Posterior vena cava (tissue), 2 donors: ENCODE measurements around the gene RPS19. TPM values are rescaled to one million over a fixed set of nuclear protein-coding genes. Genes with fewer than 3 reads are reported as not detected.
A peak's percentile ranks its signal among the peaks of the same experiment; 100 is the strongest.

Experiments
- DNase-seq: peaks from one replicate; pipeline ENCODE4 v3.0.0-alpha.2; 2020; ENCODE audit warnings: low spot score
- intact Hi-C, 2 donors: fragments of 100-400 bp; cut with DNase I; formaldehyde crosslinking; loops; one replicate each; pipeline versions ENCODE4 v1.14.1 to v1.14.2; 2022 to 2023
- long read RNA-seq, 2 donors: library from polyadenylated mRNA; unstranded; transcript quantifications; one replicate each; pipeline ENCODE4 v2.0.0, GENCODE V29; 2020 to 2021
- total RNA-seq, 2 donors: library from RNA; stranded (reverse); fragmentation: NEBNext Ultra II Directional; extraction: Animal tissue kit (Norgen Biotek cat#: 25700); gene quantifications; one replicate each; pipeline ENCODE4 v1.2.1, GENCODE V29; 2021
- donor health status: DM: yes; HTN: yes; CAD: no.
- donor health status: DM: yes; HTN: yes; CAD: no.

The RPS19 gene
- 1,000 to 10,000 TPM in 1 of 2 donors, 100 to 1,000 TPM in 1; 982 to 1,008 TPM for total RNA-seq
- long read RNA-seq, donor 1, transcript RPS19-206 (6 exons, 2,359 nt), result major isoform, 124 of 133 reads
- long read RNA-seq, donor 1, partial matches to known transcripts, result 7 of 133 reads
- long read RNA-seq, donor 1, other reads (novel, unspliced or antisense), result 2 of 133 reads
- long read RNA-seq, donor 2, transcript RPS19-206 (6 exons, 2,359 nt), result major isoform, 335 of 361 reads
- long read RNA-seq, donor 2, partial matches to known transcripts, result 17 of 361 reads
- long read RNA-seq, donor 2, other reads (novel, unspliced or antisense), result 8 of 361 reads

DNA sequence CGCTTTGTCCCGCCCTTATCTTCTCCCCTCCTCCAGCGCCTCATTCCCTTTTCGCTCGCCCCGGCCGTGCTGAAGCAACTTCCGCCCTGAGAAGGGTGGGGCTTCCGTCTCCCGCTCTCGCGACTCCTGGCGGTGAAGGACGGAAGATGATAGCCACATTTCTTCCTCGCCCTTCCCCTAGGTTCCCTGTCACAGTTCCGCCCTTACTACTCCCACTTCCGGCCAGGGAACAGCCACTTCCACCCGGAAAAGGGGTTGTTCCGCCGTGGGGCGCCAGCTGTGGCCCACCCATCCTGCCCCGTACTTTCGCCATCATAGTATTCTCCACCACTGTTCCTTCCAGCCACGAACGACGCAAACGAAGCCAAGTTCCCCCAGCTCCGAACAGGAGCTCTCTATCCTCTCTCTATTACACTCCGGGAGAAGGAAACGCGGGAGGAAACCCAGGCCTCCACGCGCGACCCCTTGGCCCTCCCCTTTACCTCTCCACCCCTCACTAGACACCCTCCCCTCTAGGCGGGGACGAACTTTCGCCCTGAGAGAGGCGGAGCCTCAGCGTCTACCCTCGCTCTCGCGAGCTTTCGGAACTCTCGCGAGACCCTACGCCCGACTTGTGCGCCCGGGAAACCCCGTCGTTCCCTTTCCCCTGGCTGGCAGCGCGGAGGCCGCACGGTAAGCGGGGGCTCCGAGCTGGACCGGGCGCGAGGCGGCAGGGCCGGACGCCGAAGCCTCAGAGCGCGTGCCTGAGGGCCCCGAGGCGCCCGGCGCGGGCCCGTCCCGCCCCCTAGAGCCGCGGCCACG is at the start of gene RPS19:
Gene RPS19 (plus strand): TSS at position 638 of the 801 bp plus-strand sequence. CDS start 520 bp downstream, outside the sequence.
- peak; percentile 100 for DNase-seq
- intact Hi-C loops, result no loop called here

DNA sequence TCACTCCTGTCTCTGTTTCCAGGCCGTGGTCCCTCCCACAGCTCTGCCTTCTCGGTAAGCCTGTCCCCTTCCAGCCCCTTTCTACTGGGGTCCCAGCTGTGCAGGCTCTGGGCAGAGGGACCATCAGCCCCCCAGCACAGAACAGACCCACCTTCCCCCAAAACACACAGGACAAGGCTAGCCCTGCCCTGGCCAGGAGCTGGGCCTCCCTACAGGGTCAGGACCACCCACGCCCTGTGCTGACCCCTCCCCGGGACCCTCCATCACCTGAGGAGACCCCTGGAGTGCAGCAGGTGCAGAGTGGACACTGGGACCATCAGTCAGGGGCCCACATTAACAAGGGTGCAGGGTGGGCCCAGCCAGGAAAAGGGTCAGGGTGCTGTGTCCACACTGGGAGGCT is 49.8 kb upstream of the RPS19 start:
- DNase-seq, result no peak
- intact Hi-C loops, result no loop called here

DNA sequence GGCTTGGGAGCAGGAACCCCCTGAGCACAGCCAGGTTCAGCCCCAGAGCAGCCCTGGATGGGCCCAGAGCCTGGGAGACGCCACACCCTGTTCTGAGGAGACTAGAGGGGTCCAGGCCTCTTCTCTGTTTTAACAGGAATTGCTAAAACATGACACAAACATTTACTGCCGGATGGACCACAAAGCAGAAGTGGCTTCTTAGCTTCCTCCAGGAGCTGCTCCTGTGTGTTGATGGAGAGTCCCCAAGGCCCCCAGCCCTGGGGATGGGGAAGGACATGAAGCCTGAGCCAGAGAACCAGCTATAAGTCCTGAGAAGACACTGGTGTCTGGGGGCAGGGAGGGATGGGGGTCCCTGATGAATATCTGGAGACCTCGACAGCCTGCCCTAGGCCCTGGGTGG is 49.0 kb upstream of the RPS19 start:
- no peak for DNase-seq
- intact Hi-C loops, result no loop called here

DNA sequence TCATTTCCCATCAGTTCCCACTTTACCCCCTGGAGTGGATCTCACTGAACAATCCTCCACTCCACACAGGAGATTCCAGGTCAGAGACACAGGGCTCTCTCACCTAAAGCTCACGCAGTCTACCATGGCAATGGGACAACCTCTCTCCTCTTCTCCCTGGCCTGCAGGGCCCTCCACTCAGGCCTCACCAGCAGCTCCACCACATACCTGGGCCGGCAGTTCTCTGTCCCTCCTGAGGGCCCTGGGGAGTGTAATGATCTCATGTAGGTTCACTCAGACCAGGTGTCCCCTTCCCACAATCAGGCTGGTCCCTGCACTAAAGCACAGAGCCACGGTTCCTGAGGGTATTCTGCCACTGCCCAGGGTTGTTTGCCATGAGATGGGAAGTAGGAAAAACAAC is 48.1 kb upstream of the RPS19 start:
- DNase-seq, result no peak
- intact Hi-C loops, result no loop called here

DNA sequence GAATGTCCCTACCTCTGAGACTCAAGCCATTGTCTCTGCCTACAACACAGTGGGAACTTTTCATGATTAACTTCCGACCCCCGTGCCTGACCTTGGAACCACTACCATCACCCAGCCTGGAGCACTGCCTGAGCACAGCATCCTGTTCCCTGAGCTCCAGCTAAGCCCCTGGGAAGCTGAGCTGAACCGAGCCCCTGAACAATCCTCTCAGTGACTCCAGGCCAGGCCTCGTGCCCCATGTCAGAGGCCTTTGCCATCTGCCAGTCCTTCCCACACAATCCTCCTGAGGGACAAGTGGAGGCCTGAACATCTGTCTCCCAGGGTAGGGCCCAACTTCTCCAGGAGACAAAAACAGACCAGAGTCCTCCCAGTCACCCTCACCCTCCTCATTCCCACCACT is 46.1 kb upstream of the RPS19 start:
- DNase-seq, result no peak
- intact Hi-C loops, result no loop called here

DNA sequence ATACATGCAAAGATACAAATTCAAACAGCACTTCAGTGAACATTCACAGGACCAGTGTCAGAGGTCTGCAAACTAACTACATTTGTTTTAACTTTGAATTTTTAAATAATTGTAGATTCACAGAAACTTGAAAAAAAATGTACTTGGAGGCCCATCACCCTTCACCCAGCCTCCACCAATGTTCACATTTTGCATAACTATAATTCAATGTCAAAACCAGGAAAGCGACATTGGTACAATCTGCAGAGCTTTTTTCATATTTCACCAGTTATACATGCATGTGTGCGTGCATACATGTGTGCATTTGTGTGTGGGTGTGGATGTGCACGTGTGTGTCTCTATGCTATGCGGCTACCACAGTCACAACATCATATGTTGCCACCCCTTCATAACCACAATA is 44.8 kb upstream of the RPS19 start:
- intact Hi-C loops, result no loop called here
- no peak for DNase-seq

DNA sequence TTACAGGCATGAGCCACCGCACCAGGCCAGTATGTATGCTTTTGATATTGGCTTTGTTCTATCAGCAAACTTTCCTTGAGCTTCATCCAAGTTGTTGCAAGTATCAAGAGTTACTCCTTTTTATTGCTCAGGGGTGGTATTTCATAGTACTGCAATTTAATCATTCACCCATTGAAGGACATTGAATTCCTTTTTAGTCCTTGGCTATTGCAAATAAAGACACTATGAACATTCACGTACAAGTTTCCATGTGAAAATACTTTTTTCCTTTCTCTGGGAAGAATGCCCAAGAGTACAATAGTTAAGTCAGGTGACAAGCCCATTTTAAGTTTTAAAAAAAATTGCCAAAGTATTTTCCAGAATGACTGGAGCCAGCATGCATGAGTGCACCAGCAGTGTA is 43.3 kb upstream of the RPS19 start:
- no peak for DNase-seq
- intact Hi-C loops, result no loop called here

DNA sequence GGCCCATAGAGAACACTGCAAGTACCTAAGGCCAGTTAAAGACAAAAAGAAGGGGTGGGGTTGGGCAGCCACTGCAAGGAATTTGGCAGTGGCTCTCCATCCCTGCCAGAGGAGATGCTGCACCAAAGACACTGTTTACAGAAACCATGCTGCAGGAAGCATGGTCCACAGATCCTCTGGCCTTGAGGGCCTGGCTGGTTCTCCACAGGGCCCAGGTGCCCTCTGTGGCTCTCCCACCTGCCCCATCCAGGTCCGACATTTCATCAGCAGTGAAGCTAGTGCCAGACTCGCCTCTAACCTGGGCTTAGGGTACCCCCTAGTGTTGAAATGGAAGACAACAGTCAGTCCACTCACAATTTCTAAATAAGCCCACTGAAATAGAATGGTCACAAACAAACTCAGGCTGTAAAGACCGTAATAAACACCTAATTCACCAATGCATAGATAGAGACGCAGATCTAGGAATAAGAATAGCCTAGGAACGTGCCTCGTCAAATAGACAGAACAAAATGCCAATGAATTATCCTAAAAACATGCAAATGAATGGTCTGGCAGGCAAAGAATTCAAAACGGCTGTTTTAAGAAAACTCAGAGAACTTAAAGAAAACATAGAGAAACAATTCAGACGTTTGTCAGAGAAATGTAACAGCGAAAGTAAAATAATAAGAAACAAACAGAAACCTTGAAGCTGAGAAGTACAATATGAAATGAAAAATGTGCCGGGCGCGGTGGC is 38.9 kb upstream of the RPS19 start:
- intact Hi-C loops, result no loop called here
- no peak for DNase-seq

DNA sequence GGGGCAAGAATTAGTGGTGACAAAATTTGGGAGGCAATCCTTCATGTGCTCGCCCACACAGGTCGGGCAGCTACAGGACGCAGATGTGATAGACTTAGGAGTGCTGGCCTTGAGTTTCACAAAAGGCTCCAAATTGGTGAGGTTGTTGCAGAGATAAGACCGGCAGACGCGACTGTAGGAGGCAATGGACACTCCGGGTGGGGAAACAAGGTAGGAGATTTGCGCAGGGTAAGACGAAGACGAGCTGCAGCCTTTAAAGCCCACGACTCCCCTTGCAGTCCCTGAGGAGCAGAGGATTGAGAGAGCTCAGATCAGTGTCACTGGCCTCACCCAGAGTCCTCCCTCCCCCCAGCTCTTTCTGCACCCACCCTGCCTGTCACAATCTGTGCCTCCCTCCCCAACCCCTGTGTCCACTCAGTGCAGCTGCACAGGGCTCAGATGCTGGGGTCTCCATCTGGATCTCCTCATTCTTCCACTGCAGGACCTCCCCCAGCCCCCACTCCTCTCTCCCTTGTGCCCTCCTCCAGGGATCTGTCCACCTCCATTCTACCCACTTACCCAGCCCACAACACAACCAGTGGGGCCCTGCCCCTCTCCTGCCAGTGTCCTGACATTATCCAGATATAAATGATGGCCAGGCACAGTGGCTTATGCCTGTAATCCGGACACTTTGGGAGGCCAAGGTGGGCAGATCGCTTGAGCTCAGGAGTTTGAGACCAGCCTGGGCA is 21.9 kb upstream of the RPS19 start:
- DNase-seq, result no peak
- intact Hi-C loops, result no loop called here

DNA sequence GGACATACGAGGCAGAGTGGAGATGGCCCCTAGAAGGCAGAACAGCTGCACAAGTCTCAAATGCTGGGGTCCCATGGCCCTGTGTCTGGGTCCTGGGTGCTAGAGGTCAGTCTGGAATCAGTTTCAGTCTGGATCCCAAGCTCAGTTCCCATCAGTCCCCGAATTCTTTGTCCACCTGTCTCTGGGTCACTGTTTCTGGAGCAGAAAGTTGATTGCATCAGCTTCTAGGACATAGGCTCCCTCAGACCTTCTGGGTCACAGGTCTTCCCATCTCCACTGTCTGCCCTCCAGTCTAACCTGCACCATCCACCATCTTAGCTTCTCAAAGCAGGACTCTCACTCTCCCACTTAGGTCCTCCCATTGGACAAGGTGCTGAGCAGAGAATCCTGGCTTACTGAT is 20.8 kb upstream of the RPS19 start:
- DNase-seq, result no peak
- intact Hi-C loops, result no loop called here

DNA sequence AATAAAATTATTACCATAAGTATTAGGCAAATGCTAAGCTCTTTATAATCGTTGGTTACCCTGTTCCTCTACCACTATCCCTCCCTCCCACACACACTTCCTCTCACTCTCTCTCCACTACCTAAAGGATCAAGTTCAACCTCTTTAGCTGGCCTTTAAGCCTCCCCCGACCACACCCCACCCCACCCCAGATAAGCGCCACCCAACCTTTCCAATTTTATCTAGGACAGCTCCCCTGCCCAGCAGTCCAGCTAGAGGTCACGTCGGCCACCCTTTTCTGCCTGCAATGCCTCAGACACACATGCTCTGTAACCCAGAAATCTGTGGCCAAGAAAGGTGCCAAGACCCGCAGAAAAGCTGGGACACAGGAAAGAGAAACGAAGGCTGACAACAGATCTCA is 16.7 kb upstream of the RPS19 start:
- DNase-seq, result no peak
- intact Hi-C loops, result no loop called here

DNA sequence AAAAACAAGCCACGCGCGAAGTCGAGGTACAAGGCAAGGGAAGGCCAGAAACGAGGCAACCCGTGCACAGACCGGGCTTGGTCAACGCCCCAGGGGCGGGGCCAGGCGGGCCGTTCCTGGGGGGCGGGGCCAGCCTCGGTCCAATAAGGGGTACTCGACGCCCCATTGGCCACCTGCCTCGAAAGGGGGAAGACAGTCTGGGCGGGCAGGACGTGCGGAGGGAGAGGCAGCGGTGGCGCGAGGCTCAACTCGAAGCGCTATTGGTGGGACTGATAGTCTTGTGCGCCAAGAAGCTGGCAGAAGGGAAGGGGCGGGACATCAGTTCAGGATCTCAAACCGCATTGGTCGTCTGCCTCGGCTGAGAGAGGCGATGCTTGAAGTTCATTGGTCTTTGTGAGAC is 15.5 kb upstream of the RPS19 start, which contains the start of gene LYPD4:
Gene LYPD4 (minus strand): TSS at position 83 of the 400 bp plus-strand sequence. CDS start 5,398 bp downstream, outside the sequence.
- intact Hi-C loops, result no loop called here
- peak; percentile 76 for DNase-seq

DNA sequence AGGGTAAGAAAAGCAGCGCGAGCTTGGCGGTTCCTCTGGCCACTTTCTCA is 15.2 kb upstream of the RPS19 start, which contains the start of gene DMRTC2:
Gene DMRTC2 (plus strand): TSS at position 42 of the 50 bp plus-strand sequence. CDS start 2,387 bp downstream, outside the sequence.
- no peak for DNase-seq
- intact Hi-C loops, result no loop called here

DNA sequence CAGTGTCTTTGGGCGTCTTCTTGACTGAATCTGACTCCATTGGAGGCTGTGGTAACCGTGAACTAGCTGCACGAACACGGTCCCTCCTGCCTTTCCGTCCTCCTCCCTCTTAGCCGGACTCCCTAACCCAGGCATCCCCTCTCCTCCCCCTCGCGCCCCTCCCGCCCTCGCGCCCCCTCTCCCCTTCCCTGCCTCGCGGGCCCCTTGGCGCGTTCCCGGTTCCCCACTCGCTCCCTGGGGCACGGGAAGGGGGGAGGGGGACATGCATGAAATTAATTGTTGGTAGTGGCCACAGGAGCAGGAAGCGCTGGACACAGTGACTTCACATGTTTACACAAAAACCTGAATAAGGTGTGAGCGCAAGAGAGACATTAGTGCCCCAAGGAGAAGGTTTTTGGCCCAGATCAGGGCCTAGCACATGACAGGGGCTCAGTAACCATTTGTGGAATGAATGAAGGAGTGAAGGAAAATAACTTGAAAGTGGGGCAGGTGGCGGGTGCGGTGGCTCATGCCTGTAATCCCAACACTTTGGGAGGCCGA is 14.9 kb upstream of the RPS19 start:
- DNase-seq, result no peak
- intact Hi-C loops, result no loop called here

DNA sequence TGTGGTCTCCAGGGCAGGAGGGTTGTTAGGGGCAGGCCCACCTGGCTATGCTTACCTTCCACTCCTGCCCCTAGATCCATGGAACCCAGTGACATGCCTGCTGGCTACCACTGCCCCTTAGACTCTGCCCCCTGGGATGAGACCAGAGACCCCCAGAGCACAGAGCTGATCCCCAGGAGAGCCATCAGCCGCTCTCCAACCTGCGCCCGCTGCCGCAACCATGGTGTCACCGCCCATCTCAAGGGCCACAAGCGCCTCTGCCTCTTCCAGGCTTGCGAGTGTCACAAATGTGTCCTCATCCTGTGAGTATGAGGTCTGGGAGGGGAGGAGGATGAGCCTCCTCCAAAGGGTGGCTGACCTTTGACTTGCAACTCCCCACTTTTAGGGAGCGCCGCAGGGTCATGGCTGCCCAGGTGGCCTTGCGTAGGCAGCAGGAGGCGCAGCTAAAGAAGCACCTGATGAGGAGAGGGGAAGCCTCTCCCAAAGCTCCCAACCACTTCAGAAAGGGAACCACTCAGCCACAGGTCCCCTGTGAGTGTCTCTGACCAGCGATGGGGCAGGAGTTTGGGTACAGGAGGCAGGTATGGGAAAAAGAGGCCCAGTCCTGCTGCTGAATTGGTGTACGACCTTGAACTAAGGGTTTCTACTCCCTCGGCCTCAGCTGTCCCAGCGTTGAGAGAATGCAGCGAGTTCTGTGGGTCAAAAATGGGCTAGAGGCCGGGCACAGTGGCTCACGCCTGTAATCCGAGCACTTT is 12.5 kb upstream of the RPS19 start:
- DNase-seq, result peak; percentile 37
- intact Hi-C loops, result no loop called here

DNA sequence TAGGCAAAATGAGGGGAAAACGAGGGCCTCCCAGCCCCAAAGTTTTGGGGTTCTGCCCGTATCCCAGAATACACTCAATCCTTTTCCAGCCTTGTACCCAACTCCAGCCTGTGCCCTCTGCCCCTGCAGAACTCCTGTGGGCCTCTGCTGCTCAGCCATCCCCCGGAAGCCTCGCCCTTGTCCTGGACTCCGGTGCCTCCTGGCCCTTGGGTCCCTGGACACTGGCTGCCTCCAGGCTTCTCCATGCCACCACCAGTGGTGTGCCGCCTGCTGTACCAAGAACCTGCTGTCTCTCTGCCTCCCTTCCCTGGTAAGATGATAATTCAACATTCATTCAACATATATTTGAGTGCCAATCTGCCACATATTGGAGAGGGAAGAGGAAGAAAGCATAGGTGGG is 11.4 kb upstream of the RPS19 start:
- peak; percentile 64 for DNase-seq
- intact Hi-C loops, result no loop called here

DNA sequence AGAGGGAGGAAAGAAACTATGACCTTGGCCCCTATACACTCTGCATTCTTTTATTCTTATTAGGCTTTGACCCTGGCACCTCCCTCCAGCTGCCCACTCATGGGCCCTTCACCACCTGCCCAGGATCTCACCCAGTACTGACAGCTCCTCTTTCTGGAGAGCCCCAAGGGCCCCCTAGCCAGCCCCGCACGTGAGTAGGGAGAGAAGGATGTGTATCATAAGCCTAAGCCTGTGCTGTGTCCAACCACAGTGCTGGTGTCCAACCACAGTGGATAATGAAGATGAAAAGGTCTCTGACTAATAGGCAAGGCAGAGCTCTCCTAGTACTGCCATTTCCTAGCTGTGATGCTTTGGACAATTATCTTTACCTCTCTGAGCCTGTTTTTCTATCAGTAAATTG is 11.0 kb upstream of the RPS19 start:
- peak; percentile 23 for DNase-seq
- intact Hi-C loops, result no loop called here

DNA sequence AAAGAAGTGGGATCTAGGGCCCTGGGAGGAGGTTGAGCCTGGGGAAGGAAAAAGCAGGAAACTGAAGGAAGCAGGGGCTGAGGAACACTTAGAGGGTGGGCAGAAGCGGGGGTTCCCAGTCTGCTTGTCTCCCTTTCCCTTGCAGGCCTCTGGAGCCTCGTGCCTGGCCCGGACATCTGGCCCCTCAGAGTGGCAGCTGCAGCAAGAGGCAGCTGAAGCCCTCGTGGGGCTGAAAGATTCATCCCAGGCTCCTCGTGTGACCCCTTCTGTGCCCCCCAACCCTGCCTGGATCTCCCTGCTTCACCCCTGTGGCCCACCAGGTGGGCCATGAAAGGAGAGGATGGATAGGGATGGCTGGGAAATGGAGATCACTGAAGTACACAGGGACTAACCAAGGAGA is 9.7 kb upstream of the RPS19 start:
- DNase-seq, result peak; percentile 34
- intact Hi-C loops, result no loop called here

DNA sequence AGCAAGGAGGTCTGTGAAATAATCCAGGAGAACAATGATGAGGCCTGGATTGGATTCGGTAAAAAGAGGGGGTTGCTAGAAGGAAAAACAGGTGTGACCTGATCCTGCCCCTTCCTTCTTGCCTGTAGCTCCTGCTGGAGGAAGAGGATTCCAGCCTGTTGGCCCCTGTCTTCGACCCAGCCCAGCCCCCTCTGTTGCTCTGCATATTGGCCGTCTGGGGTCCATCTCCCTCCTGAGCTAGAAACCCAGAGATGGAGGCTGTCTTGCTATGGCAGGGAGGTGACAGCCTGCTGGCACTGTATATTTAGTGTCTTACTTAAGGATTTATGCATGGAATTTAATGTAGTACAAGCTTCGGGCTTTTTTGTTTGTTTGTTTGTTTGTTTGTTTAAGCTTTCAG is 8.6 kb upstream of the RPS19 start:
- peak; percentile 34 for DNase-seq
- intact Hi-C loops, result no loop called here
